Endothelial cell of umbilical vein (primary cell): ENCODE results near the gene ITIH6. TPM values are rescaled to one million over a fixed set of nuclear protein-coding genes. Genes with fewer than 3 reads are reported as not detected.

ENCODE experiments used
- BruUV-seq: library from RNA; stranded (reverse); fragments of 400-500 nt; replicated peaks from 2 replicates; lab custom pipeline; 2021; lab: Mats Ljungman, UMichigan
- CTCF ChIA-PET: fragments of 300-600, 350-600 bp; sonication (Branson Sonifier 250); formaldehyde crosslinking; loops from one replicate; lab custom pipeline; 2021; ENCODE audit warnings: antibody characterized with exemption, inconsistent platforms; lab: Charles Lee
- POLR2A ChIA-PET: fragments of 300-600, 350-600 bp; sonication (Branson Sonifier 250); formaldehyde crosslinking; loops from one replicate; lab custom pipeline; 2021; ENCODE audit warnings: antibody characterized with exemption, inconsistent platforms; lab: Charles Lee
- DNase-seq: peaks from one replicate; pipeline ENCODE4 v3.0.0-alpha.2; 2011; ENCODE audit warnings: low read depth, low spot score
- FAIRE-seq: peaks from 2 replicates; lab custom pipeline; 2011; peaks lifted over from hg19 to GRCh38; lab: Jason Lieb, UNC
- H2AFZ ChIP-seq: 2 replicates; pipeline ENCODE4 v1.6.0; 2012; ENCODE audit warnings: low read depth, low read length, control low read depth, inconsistent platforms
- H3K27ac ChIP-seq: 2 replicates; pipeline ENCODE4 v1.5.1; 2011; ENCODE audit warnings: low read depth, mild to moderate bottlenecking, control low read depth, low read length, moderate library complexity; ENCODE audit not compliant: insufficient read depth
- H3K27me3 ChIP-seq, 2 experiments: 2 replicates each; pipeline versions ENCODE4 v1.6.0 to v1.6.1; 2011; ENCODE audit warnings: low read length in 2 of 2, mixed read lengths in 1 of 2; ENCODE audit not compliant: control insufficient read depth in 2 of 2, insufficient read depth in 2 of 2
- H3K36me3 ChIP-seq, 2 experiments: 2 replicates in 1 of 2; 3 replicates in 1 of 2; pipeline ENCODE4 v1.5.1; 2011; ENCODE audit warnings: low read length in 2 of 2, mild to moderate bottlenecking in 1 of 2, moderate library complexity in 1 of 2; ENCODE audit not compliant: control insufficient read depth in 2 of 2, insufficient read depth in 2 of 2; ENCODE audit errors: extremely low read depth in 1 of 2
- H3K4me1 ChIP-seq: 3 replicates; pipeline ENCODE4 v1.5.1; 2011; ENCODE audit warnings: mild to moderate bottlenecking, low read length; ENCODE audit not compliant: control insufficient read depth, insufficient read depth; ENCODE audit errors: extremely low read depth
- H3K4me2 ChIP-seq: 2 replicates; pipeline ENCODE4 v1.6.1; 2011; ENCODE audit warnings: low read length, control low read depth, mixed read lengths; ENCODE audit not compliant: insufficient read depth
- H3K4me3 ChIP-seq, 3 experiments: fragments of 200-600 bp in 1 of 3; sonication (generic), shearing (Covaris generic) in 1 of 3; replicated peaks in 1 of 3; 2 replicates each; pipeline ENCODE4 v1.5.1; 2011 to 2016; ENCODE audit warnings: control low read depth in 3 of 3, low read length in 3 of 3, mild to moderate bottlenecking in 2 of 3, inconsistent platforms in 1 of 3, low read depth in 1 of 3, moderate library complexity in 1 of 3; ENCODE audit not compliant: insufficient read depth in 1 of 3
- H3K79me2 ChIP-seq: 2 replicates; pipeline ENCODE4 v1.6.0; 2012; ENCODE audit warnings: low read length, inconsistent platforms; ENCODE audit not compliant: control insufficient read depth, insufficient read depth
- H3K9ac ChIP-seq: replicated peaks from 2 replicates; pipeline ENCODE3; 2011; ENCODE audit warnings: low read length, control low read depth; ENCODE audit not compliant: insufficient read depth; ENCODE audit errors: extremely low read depth
- H3K9me1 ChIP-seq: replicated peaks from 3 replicates; pipeline ENCODE4 v1.6.0; 2011; ENCODE audit warnings: mild to moderate bottlenecking, low read length; ENCODE audit not compliant: control insufficient read depth, insufficient read depth; ENCODE audit errors: extremely low read depth
- H3K9me3 ChIP-seq: replicated peaks from 2 replicates; pipeline ENCODE4 v1.5.1; 2012; ENCODE audit warnings: low read length, inconsistent platforms; ENCODE audit not compliant: control insufficient read depth, insufficient read depth
- H4K20me1 ChIP-seq: replicated peaks from 2 replicates; pipeline ENCODE3; 2011; ENCODE audit warnings: mild to moderate bottlenecking, low read length; ENCODE audit not compliant: control insufficient read depth, insufficient read depth; ENCODE audit errors: extremely low read depth
- EZH2 ChIP-seq: IDR thresholded peaks from 2 replicates; pipeline ENCODE4 v1.6.1; 2012; ENCODE audit warnings: borderline replicate concordance, low read depth, mild to moderate bottlenecking, moderate library complexity, low read length, inconsistent platforms; ENCODE audit not compliant: severe bottlenecking
- FOS ChIP-seq: IDR thresholded peaks from 2 replicates; pipeline ENCODE4 v1.6.1; 2011; ENCODE audit warnings: mild to moderate bottlenecking, low read length, moderate library complexity, borderline replicate concordance; ENCODE audit not compliant: insufficient read depth
- GATA2 ChIP-seq: IDR thresholded peaks from 2 replicates; pipeline ENCODE4 v1.7.0; 2011; ENCODE audit warnings: low read depth, mild to moderate bottlenecking, moderate library complexity, mixed read lengths, low read length; ENCODE audit not compliant: insufficient read length, insufficient read depth
- JUN ChIP-seq: IDR thresholded peaks from 2 replicates; pipeline ENCODE4 v1.6.1; 2011; ENCODE audit warnings: borderline replicate concordance, low read depth; ENCODE audit not compliant: insufficient read length, insufficient read depth
- MYC ChIP-seq: IDR thresholded peaks from one replicate; pipeline ENCODE4 v1.6.1; 2011; ENCODE audit warnings: mild to moderate bottlenecking, low read depth, low read length
- POLR2A ChIP-seq: IDR thresholded peaks from 2 replicates; pipeline ENCODE4 v1.6.1; 2012; ENCODE audit warnings: low read depth, mild to moderate bottlenecking, control low read depth, low read length
- POLR2AphosphoS5 ChIP-seq: IDR thresholded peaks from 2 replicates; pipeline ENCODE4 v1.6.1; 2012; ENCODE audit warnings: low read depth, mild to moderate bottlenecking, control low read depth, low read length, moderate library complexity; ENCODE audit not compliant: insufficient read depth
- dilution Hi-C: fragments of 300-500 bp; cut with MboI; formaldehyde crosslinking; loops from one replicate; pipeline ENCODE4 v1.15.0; 2019; ENCODE audit warnings: low sequenced_read_pairs; ENCODE audit not compliant: extremely low pct_ligation_motif_present
- intact Hi-C: fragments of 100-400 bp; cut with micrococcal nuclease; formaldehyde crosslinking; loops from one replicate; pipeline ENCODE4 v1.10.0; 2022
- polyA plus RNA-seq, 4 experiments: library from polyadenylated mRNA; depleted of rRNA in 3 of 4; stranded (reverse) in 3 of 4; unstranded in 1 of 4; fragments of >200 nt; gene quantifications; 2 replicates each; pipeline versions ENCODE4 v1.2.1 to v1.2.3, GENCODE V29; 2011 to 2012; ENCODE audit warnings: missing spikeins in 1 of 4
- total RNA-seq: library from RNA; stranded (reverse); gene quantifications from 2 replicates; pipeline ENCODE4 v1.2.3, GENCODE V29; 2021
- TF ChIP-seq, protein P1 (sequence below): IDR thresholded peaks from 2 replicates; pipeline ENCODE4 v1.6.1; 2011; ENCODE audit not compliant: insufficient read depth, insufficient read length
- TF ChIP-seq, protein P2 (sequence below), 2 donors: IDR thresholded peaks; 1 replicate in 1 of 2; 2 replicates in 1 of 2; pipeline ENCODE4 v1.5.1; 2011; ENCODE audit warnings: low read length in 2 of 2, mild to moderate bottlenecking in 2 of 2, moderate library complexity in 2 of 2, control low read depth in 1 of 2, inconsistent platforms in 1 of 2, low read depth in 1 of 2; ENCODE audit not compliant: insufficient read depth in 1 of 2; ENCODE audit errors: extremely low read depth in 1 of 2

Gene ITIH6
- total and polyA plus RNA-seq, 2 donors (not counting 3 experiments of a cell fraction or from before 2014, with no cell fraction given), result not detected

DNA sequence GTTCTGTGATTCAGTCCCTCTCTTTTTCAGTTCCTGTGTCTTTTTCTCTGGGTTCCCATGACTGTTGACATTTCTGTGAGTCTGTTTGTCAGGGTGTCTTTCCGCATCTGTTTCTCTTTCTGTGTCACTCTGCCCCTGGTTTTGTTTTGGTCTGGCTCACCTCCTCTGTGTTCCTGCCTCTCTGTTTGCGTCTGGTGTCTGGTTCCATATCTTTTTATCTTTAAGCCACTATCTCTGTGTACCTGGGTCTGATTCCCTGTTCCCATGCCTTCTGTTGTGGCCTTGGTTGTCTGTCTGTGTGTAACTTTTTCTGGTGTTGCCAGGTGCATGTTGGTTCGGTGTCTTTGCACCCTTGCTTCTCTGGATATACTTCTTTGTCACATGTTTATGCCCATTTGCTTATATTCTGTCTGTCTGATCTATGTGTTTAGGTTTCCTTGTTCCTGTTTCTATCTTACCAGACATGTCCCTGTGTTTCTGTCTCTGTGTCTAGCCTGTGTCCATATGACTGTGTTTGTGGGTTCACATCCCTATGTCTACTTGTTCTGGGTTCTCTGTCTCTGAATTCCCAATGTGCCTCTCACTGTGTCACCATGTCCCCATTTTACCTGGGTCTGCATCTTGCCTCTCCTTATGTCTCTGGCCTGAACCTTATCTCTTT is 50.2 kb downstream of the ITIH6 start:
- dilution Hi-C loops, result no loop called here
- no peak overlapping the region for H3K9ac ChIP-seq
- intact Hi-C loops, result no loop called here
- no peak overlapping the region for H3K4me3 ChIP-seq
- no peaks in the 10 kb centered on the region for H3K27me3 ChIP-seq
- H3K4me1 ChIP-seq, result no peaks in the 10 kb centered on the region
- POLR2A ChIA-PET, result no interaction called here
- H3K9me3 ChIP-seq, result no peaks in the 10 kb centered on the region
- H3K36me3 ChIP-seq, result no peaks in the 10 kb centered on the region
- no peak overlapping the region for H3K4me2 ChIP-seq
- TF ChIP-seq JUN (no peak), EZH2 (no peak), FOS (no peak), MYC (no peak), POLR2A (no peak), GATA2 (no peak), POLR2AphosphoS5 (no peak)
- TF ChIP-seq, protein P1, sequence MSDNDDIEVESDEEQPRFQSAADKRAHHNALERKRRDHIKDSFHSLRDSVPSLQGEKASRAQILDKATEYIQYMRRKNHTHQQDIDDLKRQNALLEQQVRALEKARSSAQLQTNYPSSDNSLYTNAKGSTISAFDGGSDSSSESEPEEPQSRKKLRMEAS, result no peak
- TF ChIP-seq, protein P2, sequence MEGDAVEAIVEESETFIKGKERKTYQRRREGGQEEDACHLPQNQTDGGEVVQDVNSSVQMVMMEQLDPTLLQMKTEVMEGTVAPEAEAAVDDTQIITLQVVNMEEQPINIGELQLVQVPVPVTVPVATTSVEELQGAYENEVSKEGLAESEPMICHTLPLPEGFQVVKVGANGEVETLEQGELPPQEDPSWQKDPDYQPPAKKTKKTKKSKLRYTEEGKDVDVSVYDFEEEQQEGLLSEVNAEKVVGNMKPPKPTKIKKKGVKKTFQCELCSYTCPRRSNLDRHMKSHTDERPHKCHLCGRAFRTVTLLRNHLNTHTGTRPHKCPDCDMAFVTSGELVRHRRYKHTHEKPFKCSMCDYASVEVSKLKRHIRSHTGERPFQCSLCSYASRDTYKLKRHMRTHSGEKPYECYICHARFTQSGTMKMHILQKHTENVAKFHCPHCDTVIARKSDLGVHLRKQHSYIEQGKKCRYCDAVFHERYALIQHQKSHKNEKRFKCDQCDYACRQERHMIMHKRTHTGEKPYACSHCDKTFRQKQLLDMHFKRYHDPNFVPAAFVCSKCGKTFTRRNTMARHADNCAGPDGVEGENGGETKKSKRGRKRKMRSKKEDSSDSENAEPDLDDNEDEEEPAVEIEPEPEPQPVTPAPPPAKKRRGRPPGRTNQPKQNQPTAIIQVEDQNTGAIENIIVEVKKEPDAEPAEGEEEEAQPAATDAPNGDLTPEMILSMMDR (IDR thresholded peaks at IDR 0.05; ENCODE audit: extremely low read depth in 1 of 2, insufficient read depth in 1 of 2, low read depth in 1 of 2, low read length in 2 of 2), result no peak
- no TSS peak for BruUV-seq
- FAIRE-seq (no peak), DNase-seq (no peak)
- CTCF ChIA-PET, result no interaction called here
- H3K9me1 ChIP-seq, result no peaks in the 10 kb centered on the region
- H3K79me2 ChIP-seq, result no peaks in the 10 kb centered on the region
- no peak overlapping the region for H3K27ac ChIP-seq
- H2AFZ ChIP-seq, result no peak overlapping the region
- H4K20me1 ChIP-seq, result no peaks in the 10 kb centered on the region
